Fibroblast of gingiva (primary cell): ENCODE measurements around the gene MUC5AC.

Experiments used
- DNase-seq: peaks from one replicate; pipeline ENCODE4 v3.0.0-alpha.2; 2011; ENCODE audit warnings: low read depth

The MUC5AC gene

GRCh38 chr11:1121813-1122663, 35.7 kb upstream of the MUC5AC start:
- no peak for DNase-seq

DNA sequence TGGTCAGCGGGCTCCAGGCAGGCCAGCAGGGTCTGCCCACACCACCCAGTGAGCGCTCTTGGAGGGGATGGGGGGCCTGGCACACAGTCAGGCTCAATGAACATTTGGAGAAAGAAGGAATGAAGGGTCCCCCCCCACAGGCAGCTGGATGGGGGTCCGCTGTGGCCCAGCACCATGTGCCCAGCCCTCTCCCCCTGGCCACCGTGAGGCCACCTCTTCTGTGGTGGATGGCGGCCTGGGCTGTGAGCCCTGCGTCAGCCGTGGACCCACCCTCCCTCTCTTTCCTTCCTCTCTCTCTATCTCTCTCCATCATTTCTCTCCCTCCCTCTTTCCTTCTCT, 35.1 kb upstream of the MUC5AC start:
- DNase-seq, result no peak

DNA sequence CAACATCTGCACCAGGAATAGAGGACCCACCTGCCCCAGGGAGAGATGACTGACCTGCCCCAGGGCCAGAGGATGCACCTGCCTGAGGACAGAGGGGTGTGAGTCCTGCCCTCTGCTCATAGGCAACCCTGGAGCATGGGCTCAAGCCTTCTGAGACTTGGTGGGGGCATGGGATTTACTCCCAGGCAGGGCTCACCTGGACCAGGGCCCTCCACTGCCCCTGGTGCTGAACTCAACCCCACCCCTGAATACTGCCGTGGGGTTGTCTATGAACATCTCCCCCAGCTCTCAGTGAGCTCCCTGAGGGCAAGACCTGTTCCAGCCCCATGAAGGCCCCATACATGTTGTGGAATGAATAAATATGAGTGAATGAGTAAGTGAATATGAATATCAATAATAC, 33.8 kb upstream of the MUC5AC start:
- no peak for DNase-seq

DNA sequence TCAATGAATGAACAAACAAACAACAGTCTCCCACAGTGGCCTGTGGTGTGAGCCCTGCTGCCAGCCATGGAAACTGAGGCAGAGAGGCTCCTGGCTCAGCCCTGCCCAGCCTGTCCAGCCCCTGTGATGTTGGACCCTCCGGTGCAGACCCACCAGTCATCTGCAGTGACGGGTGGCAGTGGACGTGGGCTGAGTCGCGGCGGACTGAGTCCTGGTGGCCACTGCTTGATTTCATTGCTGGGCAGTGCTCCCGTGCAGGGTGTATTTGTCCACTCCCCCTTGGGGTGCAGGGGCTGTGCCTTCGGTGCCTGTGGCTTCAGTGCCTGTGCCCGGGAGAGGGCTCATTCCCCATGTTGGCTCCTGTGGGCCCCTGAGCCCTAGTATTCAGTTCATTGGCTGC, 31.9 kb upstream of the MUC5AC start:
- no peak for DNase-seq

DNA sequence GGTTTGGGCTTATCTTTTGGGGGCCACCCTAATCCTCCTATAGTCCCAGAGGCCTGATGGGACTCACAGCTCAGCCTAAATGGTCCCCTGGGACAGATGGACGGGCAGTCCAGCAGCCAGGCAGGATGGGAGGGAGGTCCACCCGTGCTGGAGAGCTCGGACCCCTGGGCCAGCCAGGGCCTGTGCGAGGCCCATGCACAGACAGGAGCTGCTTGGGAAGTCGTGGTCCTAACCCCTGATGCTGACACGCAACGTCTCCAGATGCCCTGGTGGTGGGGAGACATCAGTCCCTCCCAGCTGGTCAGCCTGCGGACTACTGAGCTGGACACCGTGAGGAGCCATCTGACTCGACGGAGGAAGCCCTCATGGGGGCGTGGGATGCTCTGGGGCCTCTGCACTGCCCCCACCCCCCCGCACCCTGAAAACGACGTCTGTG, 31.2 kb upstream of the MUC5AC start:
- DNase-seq, result no peak

DNA sequence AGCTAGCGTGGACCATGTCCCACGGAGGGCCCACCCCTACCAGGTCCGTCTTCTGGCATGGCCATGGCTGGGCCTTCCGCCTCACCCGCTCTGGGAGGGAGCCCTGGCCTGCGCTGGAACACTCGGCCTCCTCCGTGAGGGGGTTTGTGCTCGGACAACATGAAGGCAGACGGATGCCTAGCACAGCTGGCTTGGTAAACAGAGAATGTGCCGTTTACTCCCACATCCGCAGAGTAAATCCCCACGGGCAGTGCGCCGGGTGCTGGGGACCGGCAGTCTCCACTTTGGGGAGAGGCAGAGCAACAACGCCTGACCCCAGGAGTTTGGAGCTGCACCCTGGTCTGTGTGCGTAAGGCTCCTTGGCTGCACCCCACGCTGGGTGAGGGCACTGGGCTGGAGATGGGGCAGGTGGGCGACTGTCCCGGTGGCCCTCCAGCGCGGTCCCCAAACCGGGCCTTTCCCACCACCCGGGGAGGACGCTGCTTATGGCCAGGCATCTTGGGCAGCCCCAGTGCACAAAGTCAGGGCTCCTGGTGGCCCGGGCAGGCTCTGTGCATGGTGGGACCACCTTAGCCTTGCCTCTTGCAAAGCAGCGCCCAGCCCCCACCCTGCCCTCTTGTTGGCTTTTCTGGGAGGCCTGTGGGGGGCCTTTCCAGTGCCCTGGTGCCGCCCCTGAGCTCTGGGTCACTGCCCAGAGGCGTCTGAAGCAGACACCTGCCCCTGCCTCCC, 30.7 kb upstream of the MUC5AC start:
- DNase-seq, result no peak

DNA sequence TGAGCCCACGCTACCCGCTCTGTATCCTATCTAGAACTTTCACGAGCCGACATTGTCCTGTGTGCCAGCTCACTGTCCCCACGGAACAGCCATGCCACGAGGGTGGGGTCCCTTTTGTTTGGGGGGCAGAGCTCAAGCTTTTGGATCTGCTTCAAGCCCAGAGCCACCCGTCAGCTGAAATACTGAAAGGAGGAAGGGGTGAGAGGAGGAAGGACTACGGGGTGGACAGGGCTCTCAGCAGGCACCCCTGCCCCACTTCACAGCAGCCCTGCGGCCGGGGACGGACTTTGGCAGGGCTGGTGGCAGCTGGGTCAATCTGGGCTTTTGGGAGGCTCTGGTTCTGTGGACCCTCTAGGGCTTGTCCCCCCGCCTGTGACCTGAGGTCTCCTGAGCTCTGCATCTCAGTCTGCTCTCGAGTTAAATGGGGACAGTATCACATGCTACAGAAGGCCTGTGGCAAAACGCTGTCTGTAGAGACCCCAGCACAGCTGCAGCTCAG, 30.0 kb upstream of the MUC5AC start:
- no peak for DNase-seq

DNA sequence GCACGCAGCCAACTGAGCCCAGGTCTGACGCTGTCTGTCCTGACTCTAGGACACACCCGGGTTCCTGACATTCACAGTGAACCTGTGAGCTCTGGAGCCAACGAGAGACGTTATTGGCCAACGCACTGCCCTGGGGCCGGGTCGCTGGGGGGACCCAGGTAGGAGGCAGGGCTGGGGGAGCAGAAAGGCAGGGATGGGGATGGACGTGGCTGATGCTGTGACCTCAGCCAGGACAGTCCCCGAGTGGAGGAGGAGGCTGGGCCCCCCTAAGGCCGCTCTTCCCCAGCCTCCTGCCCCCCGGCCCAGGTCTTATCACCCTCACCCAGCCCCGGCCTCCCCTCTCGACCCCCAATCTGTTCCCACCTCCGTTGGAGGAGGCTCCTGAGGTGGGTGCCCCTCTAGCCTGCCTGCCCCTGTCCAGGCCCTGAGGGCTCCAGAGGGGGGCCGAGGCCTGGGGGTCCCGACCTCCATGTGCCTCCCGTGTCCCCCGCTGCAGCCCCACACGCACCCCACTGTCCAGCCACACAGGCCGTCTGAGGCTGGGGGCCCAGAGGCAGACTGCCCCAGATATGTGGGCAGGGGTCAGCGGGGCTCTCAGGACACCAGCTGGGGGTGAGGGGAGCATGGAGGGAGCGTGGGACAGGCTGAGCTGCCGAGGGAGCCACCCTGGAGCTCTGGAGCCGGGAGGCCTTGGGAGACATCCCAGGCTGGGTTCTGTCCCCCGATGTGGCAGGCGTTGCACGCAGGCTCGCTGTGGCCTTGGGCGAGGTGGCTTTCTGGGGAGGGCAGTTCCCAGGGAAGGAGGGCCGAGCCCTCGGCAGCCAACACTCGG, 29.2 kb upstream of the MUC5AC start:
- DNase-seq, result no peak

GRCh38 chr11:1129143-1129610, 28.6 kb upstream of the MUC5AC start:
- DNase-seq, result no peak

DNA sequence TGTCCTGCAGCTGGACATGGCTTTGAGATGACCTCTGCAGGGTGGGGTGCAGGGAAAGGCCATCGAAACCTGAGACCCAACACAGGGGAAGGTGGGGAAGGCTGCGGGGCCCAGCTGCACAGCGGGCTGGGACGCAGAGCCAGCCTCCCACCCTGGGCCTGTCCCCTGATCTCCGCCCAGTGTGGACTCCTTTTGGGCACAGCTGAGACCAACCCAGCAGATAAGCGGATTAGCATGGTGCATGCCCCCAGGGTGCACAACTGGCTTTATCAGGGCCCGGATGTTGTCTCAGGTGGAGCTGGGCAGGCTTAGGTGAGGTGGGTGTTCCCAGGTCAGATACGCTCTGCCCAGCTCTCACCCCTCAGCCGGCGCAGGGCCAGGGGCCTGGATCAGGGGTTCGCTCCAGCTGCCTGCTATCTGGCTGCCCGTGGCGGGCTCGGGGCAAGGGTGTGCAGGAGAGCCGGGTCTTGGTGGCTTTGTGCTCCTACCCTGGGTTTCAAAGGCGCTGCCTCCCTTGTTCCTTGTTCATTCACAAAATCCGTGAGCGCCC, 28.1 kb upstream of the MUC5AC start:
- no peak for DNase-seq

DNA sequence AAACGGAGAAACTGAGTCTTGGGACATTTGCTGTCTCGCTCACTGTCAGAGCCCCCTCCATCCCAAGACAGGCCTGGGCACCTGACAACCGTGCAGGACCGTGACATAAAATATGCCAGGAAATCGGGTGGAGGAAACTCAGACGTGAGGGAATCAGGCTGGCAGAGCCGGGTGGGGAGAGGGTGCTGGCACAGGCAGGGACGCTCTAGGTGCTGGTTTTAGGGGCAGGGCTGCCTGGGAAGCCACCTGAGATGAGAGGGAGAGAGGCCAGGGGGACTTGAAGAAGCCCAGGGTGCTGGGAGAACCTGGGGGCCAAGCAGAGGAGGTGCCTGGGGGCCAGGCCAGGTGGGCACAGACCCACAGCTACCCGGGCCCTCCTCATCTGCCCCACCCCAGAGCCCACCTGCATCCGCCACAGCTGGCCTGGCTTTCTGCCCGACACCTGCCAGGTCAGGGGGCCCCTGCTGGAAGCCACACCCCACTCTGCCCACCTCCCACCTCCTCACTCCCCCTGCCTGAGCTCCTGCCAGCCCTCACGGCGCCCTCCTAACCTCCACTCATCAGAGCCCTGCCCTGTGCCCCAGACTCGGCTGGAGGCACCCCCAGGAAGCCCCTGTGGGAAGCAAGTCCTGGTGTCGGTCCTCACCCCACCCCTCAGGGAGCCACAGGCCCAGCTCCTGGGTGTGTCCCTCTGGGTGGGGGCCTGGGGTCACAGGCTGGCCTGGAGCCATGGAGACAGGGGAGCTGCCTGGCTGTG, 27.3 kb upstream of the MUC5AC start:
- DNase-seq, result no peak

DNA sequence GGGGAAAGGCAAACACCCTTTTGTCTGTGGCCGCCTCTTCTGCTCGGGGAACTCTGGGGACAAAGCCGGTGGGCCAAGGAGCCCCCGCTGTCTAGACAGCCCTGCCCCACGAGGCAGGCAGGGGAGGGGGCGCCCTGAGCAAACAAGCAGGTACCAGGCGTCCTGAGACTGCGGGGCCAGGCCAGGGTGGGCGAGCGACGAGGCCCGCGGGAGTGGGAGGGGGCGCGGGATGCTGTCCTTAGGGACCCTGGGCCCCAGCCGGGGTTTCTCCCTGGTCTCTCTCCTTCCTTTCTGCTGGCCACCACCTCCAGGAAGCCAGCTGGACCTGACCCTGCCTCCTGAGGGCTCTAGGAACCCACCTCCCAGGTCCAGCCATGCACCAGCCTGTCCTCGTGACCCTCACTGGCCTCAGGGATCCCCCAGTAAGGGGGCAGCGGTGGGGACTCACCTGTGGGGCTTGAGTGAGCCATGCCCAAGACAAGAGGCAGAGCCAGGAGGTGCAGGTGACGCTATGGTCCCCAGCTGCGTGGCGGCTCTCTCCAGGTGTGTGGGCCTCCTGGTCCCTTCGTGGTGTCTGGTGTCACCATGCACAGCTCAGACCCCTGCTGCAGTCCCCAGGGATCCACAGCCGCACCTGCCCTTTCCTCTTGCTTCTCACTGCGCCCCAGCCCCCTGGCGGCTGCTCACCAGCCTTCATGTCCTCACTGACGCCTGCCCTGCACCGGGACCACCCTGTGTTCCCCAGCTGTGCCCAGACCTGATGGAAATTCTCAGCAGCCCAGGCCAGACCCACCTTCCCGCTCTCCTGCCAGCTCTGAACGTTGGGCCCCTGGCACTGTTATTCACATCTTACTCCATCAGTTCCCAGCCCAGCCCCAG, 26.5 kb upstream of the MUC5AC start:
- no peak for DNase-seq

GRCh38 chr11:1134848-1135445, 22.8 kb upstream of the MUC5AC start:
- no peak for DNase-seq

DNA sequence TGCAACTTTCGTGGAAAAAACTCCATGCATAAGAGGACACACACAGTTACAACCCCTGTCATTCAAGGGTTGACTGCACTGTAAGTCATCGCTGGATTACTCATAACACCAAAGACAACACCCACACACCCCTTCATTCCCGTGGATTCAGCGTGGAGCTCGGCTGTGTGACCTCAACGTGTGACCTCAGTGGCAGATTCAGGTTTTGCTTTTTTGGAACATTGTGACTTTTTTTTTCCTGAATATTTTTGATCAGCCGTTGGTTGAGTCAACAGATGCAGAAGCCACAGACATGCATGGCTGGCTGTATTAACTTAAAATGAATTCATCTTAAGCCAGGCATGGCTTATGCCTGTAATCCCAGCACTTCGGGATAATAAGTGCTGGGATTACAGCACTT, 19.7 kb upstream of the MUC5AC start:
- no peak for DNase-seq

- DNase-seq, result no peak
Measured at GRCh38 chr11:1139441-1140083, 18.2 kb upstream of the MUC5AC start.

- DNase-seq, result no peak
Measured at GRCh38 chr11:1140642-1141490, 16.9 kb upstream of the MUC5AC start.

DNA sequence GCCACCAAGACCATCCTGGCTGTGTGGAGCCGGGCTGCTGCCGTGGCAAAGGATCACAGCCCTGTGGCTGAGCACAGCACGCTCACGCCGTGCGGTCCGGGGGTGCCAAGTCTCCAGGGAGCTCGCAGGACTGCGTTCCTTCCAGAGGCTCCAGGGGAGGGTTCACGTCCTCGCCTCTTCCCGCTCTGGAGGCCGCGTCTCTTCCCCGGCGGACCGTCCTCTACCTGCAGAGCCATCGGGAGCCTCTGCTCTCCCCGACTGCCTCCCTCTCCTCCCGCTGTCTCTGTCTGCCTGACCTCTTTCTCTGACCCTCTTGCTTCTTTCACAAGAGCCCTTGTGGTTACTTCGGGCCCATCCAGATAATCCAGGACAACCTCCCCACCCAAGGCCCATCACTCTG, 11.4 kb upstream of the MUC5AC start:
- no peak for DNase-seq

GRCh38 chr11:1147792-1148191, 10.0 kb upstream of the MUC5AC start:
- no peak for DNase-seq
